22Rv1 (cell line): ENCODE measurements around the gene LIMCH1.

ENCODE experiments used
- CTCF ChIP-seq: fragments of 450-650 bp; IDR thresholded peaks from 2 replicates; pipeline ENCODE4 v1.5.1; 2017; ENCODE audit warnings: mild to moderate bottlenecking
- ZFX ChIP-seq: fragments of 450-650 bp; IDR thresholded peaks from 2 replicates; pipeline ENCODE4 v1.6.1; 2017; ENCODE audit warnings: antibody characterized with exemption, borderline replicate concordance

DNA sequence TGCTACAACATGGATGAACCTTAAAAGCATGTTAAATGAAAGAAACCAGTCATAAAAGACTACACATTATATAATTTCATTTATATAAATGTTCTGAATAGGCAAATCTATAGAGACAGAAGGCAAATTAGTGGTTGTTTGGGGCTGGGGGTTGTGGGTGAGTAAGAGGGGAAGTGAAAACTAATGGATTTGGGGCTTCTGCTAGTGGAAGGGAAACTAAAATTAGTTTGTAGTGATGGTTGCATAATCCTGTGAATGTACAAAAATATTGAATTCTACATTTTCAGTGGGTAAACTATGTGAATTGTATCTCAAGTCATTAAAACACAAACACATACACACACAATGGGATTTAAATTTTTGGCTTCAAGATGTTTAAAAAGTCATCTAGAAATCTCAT lies 25.4 kb upstream of the LIMCH1 start:
- TF ChIP-seq CTCF (no peak), ZFX (no peak)
